Nephron (organoid): ENCODE results near the gene GLCCI1.

ENCODE experiments used
- H3K27ac Mint-ChIP-seq, 3 experiments: 2 replicates each; pipeline ENCODE4 v1.8.0; 2020; ENCODE audit warnings: mixed read lengths in 3 of 3, mild to moderate bottlenecking in 2 of 3, moderate library complexity in 1 of 3
- H3K27me3 Mint-ChIP-seq: 2 replicates; pipeline ENCODE4 v1.8.0; 2021; ENCODE audit warnings: low read depth, mild to moderate bottlenecking, moderate library complexity, mixed read lengths
- H3K36me3 Mint-ChIP-seq: 2 replicates; pipeline ENCODE4 v1.8.0; 2020; ENCODE audit warnings: low read depth, mixed read lengths
- H3K4me1 Mint-ChIP-seq: 2 replicates; pipeline ENCODE4 v1.8.0; 2020; ENCODE audit warnings: mixed read lengths
- H3K4me3 Mint-ChIP-seq, 3 experiments: 2 replicates each; pipeline ENCODE4 v1.8.0; 2020; ENCODE audit warnings: mild to moderate bottlenecking in 3 of 3, mixed read lengths in 3 of 3, moderate library complexity in 2 of 3
- H3K9me3 Mint-ChIP-seq: 2 replicates; pipeline ENCODE4 v1.8.0; 2020; ENCODE audit warnings: mixed read lengths
- TF ChIP-seq, protein P1 (sequence below), 3 experiments: fragments of 200-600 bp; sonication (generic); IDR thresholded peaks; one replicate each; pipeline ENCODE4 v1.5.0; 2021; ENCODE audit warnings: antibody characterized with exemption in 3 of 3; ENCODE audit not compliant: unreplicated experiment in 3 of 3

GLCCI1 gene

DNA sequence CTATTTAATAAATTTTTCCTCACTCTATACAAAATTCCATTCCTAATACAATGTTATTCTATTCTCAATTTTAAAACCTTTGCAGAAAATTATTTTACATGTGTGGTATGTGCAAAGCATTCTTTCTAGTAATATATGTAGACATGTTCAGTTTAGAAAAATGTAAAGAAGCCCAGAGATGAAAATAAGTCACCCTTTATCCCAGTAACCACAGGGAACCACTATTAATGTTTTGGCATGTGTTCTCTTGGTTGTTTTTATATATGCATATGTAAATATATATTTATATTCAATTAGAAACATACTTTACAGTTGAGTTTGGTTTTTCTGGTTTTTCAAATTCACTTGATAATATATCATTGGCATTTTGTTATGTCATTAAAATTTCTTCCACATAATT is 14.8 kb upstream of the GLCCI1 start:
- H3K27ac Mint-ChIP-seq = no peak overlapping the region
- TF ChIP-seq, protein P1, sequence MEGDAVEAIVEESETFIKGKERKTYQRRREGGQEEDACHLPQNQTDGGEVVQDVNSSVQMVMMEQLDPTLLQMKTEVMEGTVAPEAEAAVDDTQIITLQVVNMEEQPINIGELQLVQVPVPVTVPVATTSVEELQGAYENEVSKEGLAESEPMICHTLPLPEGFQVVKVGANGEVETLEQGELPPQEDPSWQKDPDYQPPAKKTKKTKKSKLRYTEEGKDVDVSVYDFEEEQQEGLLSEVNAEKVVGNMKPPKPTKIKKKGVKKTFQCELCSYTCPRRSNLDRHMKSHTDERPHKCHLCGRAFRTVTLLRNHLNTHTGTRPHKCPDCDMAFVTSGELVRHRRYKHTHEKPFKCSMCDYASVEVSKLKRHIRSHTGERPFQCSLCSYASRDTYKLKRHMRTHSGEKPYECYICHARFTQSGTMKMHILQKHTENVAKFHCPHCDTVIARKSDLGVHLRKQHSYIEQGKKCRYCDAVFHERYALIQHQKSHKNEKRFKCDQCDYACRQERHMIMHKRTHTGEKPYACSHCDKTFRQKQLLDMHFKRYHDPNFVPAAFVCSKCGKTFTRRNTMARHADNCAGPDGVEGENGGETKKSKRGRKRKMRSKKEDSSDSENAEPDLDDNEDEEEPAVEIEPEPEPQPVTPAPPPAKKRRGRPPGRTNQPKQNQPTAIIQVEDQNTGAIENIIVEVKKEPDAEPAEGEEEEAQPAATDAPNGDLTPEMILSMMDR (IDR thresholded peaks at IDR 0.05; ENCODE audit: unreplicated experiment in 3 of 3) = no peak
- H3K27me3 Mint-ChIP-seq = no peaks in the 10 kb centered on the region
- no peak overlapping the region for H3K4me3 Mint-ChIP-seq
- no peaks in the 10 kb centered on the region for H3K4me1 Mint-ChIP-seq
- H3K36me3 Mint-ChIP-seq = no peaks in the 10 kb centered on the region
- no peaks in the 10 kb centered on the region for H3K9me3 Mint-ChIP-seq

GRCh38 chr7:7956531-7957128 is 12.0 kb upstream of the GLCCI1 start:
- TF ChIP-seq, protein P1 (IDR thresholded peaks at IDR 0.05; ENCODE audit: unreplicated experiment in 3 of 3) = no peak
- no peaks in the 10 kb centered on the region for H3K9me3 Mint-ChIP-seq
- H3K27ac Mint-ChIP-seq = no peak overlapping the region
- H3K4me3 Mint-ChIP-seq = no peak overlapping the region
- H3K36me3 Mint-ChIP-seq = no peaks in the 10 kb centered on the region
- no peaks in the 10 kb centered on the region for H3K4me1 Mint-ChIP-seq
- H3K27me3 Mint-ChIP-seq = no peaks in the 10 kb centered on the region

- no peak overlapping the region for H3K4me3 Mint-ChIP-seq
- no peak overlapping the region for H3K27ac Mint-ChIP-seq
- no peaks in the 10 kb centered on the region for H3K36me3 Mint-ChIP-seq
- no peaks in the 10 kb centered on the region for H3K4me1 Mint-ChIP-seq
- TF ChIP-seq, protein P1 (IDR thresholded peaks at IDR 0.05; ENCODE audit: unreplicated experiment in 3 of 3) = no peak
- no peaks in the 10 kb centered on the region for H3K9me3 Mint-ChIP-seq
- no peaks in the 10 kb centered on the region for H3K27me3 Mint-ChIP-seq
These were observed 11.1 kb upstream of the GLCCI1 start for GRCh38 chr7:7957513-7957912.

GRCh38 chr7:7959979-7960670 is 8.5 kb upstream of the GLCCI1 start:
- Mint-ChIP-seq H3K9me3 (no peaks in the 10 kb centered on the region), H3K27ac (no peak overlapping the region), H3K4me1 (no peaks in the 10 kb centered on the region), H3K4me3 (no peak overlapping the region), H3K36me3 (no peaks in the 10 kb centered on the region), H3K27me3 (no peaks in the 10 kb centered on the region)
- TF ChIP-seq, protein P1 (IDR thresholded peaks at IDR 0.05; ENCODE audit: unreplicated experiment in 3 of 3) = no peak

DNA sequence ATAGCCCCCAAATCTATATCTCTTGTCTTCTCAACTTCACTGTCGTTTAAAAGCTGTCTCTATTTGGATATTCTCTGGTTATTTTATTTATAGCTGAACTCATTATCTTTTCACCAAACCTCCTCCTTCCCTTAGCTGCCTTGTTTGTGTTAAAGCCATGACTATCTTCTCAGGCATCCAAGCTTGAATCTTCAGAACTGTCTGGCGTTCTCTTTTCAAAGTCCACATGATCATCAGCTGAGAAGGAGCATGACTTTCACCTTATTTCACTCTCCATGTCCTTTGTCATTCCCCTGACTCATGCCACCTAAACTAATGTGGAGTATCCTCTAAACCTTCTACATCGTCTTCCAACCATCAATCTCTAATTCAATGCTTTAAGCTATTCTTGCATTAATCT is 5.7 kb upstream of the GLCCI1 start:
- Mint-ChIP-seq H3K36me3 (no peaks in the 10 kb centered on the region), H3K27ac (no peak overlapping the region), H3K9me3 (no peaks in the 10 kb centered on the region)

More for the DNA sequence above, 5.7 kb upstream of the GLCCI1 start:
- Mint-ChIP-seq H3K4me3 (no peak overlapping the region), H3K4me1 (no peaks in the 10 kb centered on the region), H3K27me3 (no peaks in the 10 kb centered on the region)
- TF ChIP-seq, protein P1 (IDR thresholded peaks at IDR 0.05; ENCODE audit: unreplicated experiment in 3 of 3) = no peak
